HG03442 (cell line): ENCODE results near the gene WIPF2.

Source experiments
- ATAC-seq: cut with Tn5 transposase; IDR thresholded peaks from one replicate; pipeline ENCODE4 v1.9.1; 2021; ENCODE audit warnings: mild to moderate bottlenecking, moderate library complexity; ENCODE audit not compliant: unreplicated experiment

Gene WIPF2

GRCh38 chr17:40218740-40219593 is at the start of gene WIPF2:
Gene WIPF2, plus strand, starts transcription at chr17:40219304. Its CDS starts 37,156 bp downstream, at chr17:40256460.
- peak; percentile 92 for ATAC-seq

- no peak for ATAC-seq
These were observed 48.8 kb upstream of the WIPF2 start for GRCh38 chr17:40170325-40170724.

- no peak for ATAC-seq
These were observed 47.4 kb upstream of the WIPF2 start for GRCh38 chr17:40171750-40172149.

GRCh38 chr17:40173091-40173777 is 45.9 kb upstream of the WIPF2 start:
- no peak for ATAC-seq

GRCh38 chr17:40173778-40174135 is 45.3 kb upstream of the WIPF2 start:
- ATAC-seq: no peak

GRCh38 chr17:40174514-40174913 is 44.6 kb upstream of the WIPF2 start:
- no peak for ATAC-seq

GRCh38 chr17:40175928-40176753 is 43.0 kb upstream of the WIPF2 start:
- ATAC-seq: no peak

- no peak for ATAC-seq
These were observed 42.4 kb upstream of the WIPF2 start for GRCh38 chr17:40176754-40177110.

- peak; percentile 45 for ATAC-seq
These were observed 41.7 kb upstream of the WIPF2 start, which contains the start of gene RAPGEFL1 for GRCh38 chr17:40177275-40177874. Gene RAPGEFL1, plus strand, starts transcription at chr17:40177470. Its CDS starts 392 bp downstream, at chr17:40177862.

- no peak for ATAC-seq
These were observed 41.0 kb upstream of the WIPF2 start for GRCh38 chr17:40178021-40178601.

- ATAC-seq: no peak
These were observed 40.4 kb upstream of the WIPF2 start for GRCh38 chr17:40178660-40179059.

- ATAC-seq: no peak
These were observed 39.0 kb upstream of the WIPF2 start for GRCh38 chr17:40179923-40180659.

GRCh38 chr17:40180694-40181093 is 38.4 kb upstream of the WIPF2 start:
- no peak for ATAC-seq

GRCh38 chr17:40181205-40181604 is 37.9 kb upstream of the WIPF2 start:
- no peak for ATAC-seq

GRCh38 chr17:40182606-40183005 is 36.5 kb upstream of the WIPF2 start:
- ATAC-seq: no peak

- no peak for ATAC-seq
These were observed 31.9 kb upstream of the WIPF2 start for GRCh38 chr17:40187238-40187637.

- no peak for ATAC-seq
These were observed 30.4 kb upstream of the WIPF2 start for GRCh38 chr17:40188694-40189093.

GRCh38 chr17:40190197-40191021 is 28.7 kb upstream of the WIPF2 start:
- ATAC-seq: no peak
